GM12891 (cell line): ENCODE measurements around the gene GPR162.
A peak's percentile ranks its signal among the peaks of the same experiment; 100 is the strongest.

Source experiments
- DNase-seq: peaks from one replicate; pipeline ENCODE4 v3.0.0; 2011; ENCODE audit warnings: low spot score; ENCODE audit not compliant: insufficient read length
- FAIRE-seq: peaks from 2 replicates; lab custom pipeline; 2011; peaks lifted over from hg19 to GRCh38; lab: Jason Lieb, UNC
- PAX5 ChIP-seq: IDR thresholded peaks from 2 replicates; pipeline ENCODE4 v1.6.1; 2011; ENCODE audit warnings: low read length, moderate library complexity, mild to moderate bottlenecking; ENCODE audit not compliant: insufficient read depth, severe bottlenecking
- POLR2A ChIP-seq: IDR thresholded peaks from 2 replicates; pipeline ENCODE4 v1.6.1; 2011; ENCODE audit warnings: low read depth, low read length, control low read depth
- POLR2AphosphoS5 ChIP-seq: IDR thresholded peaks from 2 replicates; pipeline ENCODE4 v1.6.1; 2011; ENCODE audit warnings: low read depth, low read length, control low read depth
- POU2F2 ChIP-seq: IDR thresholded peaks from 2 replicates; pipeline ENCODE4 v1.6.1; 2011; ENCODE audit warnings: low read depth, mild to moderate bottlenecking, control low read depth, low read length, moderate library complexity
- SPI1 ChIP-seq: IDR thresholded peaks from 2 replicates; pipeline ENCODE4 v1.6.1; 2011; ENCODE audit warnings: low read depth, low read length, control low read depth
- TAF1 ChIP-seq: IDR thresholded peaks from 2 replicates; pipeline ENCODE4 v1.6.1; 2011; ENCODE audit warnings: low read depth, low read length, control low read depth

The GPR162 gene

DNA sequence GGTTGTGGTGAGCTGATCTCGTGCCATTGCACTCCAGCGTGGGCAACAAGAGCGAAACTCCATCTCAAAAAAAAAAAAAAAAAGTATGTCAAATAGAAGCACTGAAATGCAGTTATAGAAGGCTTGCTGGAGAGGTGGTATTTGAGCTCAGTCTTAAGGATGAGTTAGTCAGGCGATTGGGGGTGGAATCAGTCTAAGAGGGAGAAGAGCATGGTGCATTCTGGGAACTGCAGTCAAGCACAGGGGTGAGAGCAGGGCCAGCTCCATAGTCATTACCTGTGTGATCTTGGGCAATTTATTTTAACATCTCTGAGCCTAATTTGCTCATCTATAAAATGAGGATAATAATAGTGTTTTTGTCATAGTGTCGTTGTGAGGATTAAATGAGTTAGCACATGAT lies 13.3 kb downstream of the GPR162 start:
- DNase-seq, result no peak
- TF ChIP-seq PAX5 (no peak), POLR2AphosphoS5 (no peak), POLR2A (no peak), SPI1 (no peak), TAF1 (no peak), POU2F2 (no peak)
- FAIRE-seq, result no peak

DNA sequence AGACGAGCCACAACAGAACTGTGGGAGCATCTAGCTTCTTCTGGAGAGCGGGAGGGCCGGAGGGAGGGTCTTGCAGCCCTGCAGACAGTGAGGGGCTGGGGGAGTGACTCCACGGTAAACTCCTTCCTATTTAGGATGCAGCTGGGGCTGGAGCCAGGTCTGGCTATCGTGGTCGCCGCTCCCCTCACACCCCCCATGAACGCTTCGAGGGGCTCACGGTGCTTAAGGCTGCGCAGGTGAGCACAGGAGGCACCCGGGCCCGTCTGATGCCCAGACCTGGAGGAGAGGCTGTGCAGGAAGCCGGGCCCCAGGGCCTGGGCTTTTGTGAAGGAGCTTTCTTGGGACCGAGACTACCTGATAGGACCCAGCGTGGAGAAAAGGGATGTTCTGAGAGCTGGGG lies 15.2 kb downstream of the GPR162 start:
- TF ChIP-seq PAX5 (no peak), SPI1 (no peak), POLR2AphosphoS5 (no peak), TAF1 (no peak), POU2F2 (no peak), POLR2A (no peak)
- FAIRE-seq (no peak), DNase-seq (no peak)

DNA sequence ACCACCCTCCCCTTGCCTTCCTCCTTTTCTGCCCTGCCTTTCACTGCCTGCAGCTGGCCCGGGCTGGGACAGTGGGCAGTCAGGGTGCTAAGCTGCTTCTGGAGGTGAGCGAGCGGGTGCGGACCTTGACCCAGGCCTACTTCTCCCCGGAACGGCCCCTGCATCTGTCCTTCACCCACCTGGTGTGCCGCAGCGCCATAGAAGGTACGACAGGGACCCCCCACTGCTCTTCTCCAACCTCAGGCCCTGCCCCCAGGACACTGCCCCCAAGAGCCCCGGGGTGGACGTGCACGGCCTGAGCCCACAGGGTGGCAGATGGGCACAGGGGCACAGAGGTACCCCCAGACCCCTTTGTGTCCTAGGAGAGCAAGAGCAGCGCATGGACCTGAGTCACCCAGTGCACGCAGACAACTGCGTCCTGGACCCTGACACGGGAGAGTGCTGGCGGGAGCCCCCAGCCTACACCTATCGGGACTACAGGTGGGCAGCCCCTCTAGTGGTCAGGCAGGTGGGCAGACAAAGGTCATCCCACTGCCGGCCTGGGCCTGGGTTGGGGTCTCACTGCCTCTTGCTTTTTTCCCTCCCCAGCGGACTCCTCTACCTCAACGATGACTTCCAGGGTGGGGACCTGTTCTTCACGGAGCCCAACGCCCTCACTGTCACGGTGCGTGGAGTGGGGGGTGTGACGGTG lies 15.9 kb downstream of the GPR162 start:
- FAIRE-seq, result no peak
- DNase-seq, result no peak
- no peak for TF ChIP-seq POU2F2
- no peak for TF ChIP-seq SPI1
- TF ChIP-seq TAF1, result no peak
- no peak for TF ChIP-seq POLR2AphosphoS5
- no peak for TF ChIP-seq POLR2A
- TF ChIP-seq PAX5, result no peak

DNA sequence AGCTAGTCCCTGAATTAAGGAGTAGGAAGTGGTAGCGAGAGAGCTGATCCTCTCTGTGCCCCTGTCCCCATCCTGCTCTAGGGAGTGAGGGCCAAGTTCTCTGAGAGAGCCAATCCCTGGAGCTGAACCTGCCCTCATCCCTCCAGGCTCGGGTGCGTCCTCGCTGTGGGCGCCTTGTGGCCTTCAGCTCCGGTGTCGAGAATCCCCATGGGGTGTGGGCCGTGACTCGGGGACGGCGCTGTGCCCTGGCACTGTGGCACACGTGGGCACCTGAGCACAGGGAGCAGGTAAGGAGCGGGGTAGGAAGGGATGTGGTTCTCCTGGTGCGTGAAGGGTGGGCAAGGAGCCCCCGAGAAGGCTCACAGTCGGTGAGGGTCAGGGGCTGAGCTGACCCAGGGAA lies 17.2 kb downstream of the GPR162 start:
- FAIRE-seq (no peak), DNase-seq (no peak)
- no peak for TF ChIP-seq POLR2A

DNA sequence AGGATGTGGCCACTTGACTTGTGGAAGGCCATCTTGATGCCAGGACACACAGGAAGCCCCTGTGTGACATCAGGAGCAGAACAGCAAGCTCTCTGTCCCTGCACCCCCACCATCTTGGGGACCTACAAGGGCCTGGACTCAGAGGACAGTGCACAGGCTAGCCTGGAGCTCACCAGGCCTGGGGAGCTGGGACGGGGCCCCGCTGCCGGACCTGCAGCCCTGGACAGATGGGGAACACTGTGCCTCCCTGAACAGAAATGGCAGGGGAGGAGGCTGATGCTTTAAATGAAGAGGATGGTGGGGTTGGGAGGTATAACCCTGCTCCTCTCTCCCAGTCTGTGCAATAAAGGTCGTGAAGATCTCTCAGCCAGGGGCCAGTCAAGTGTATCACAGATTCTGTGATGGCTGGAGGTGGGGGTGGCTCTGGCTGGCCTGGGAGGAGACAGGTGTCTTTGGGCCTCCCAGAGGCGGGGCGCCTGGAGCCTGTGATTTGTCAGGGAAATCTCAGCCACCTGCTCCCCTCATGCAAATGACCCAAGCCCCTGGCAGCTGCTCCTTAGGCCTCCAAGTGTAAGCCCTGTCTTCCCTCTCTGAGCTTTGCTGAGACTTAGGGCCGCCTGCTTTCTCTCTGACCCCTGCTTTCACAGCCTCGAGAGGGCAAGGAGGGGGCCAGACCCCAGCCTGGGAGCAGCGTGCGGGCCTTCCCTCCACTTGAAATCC lies 18.0 kb downstream of the GPR162 start:
- FAIRE-seq, result peak; percentile 89
- DNase-seq, result peak; percentile 78
- TF ChIP-seq POLR2AphosphoS5 (no peak), POU2F2 (peak; percentile 50; the same call in 1 of the 2 replicates)

DNA sequence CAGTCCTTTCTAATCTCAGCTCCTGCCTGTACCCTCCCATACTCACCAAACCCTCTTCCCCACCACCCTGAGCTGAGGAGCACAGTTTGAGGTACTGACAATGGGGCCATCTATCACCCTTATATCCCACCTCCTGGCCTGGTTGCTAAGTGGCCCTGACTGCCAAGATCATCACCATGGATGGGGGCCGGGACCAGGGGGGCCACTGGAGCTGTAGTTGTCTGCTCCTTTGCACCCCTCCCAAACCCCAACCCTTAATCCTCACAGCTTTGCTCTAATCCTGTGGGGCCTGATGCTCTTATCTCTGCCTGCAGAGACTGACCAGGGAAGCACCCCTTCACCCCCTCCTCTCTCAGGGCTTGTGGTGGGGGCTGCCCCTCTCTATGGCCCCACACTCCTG lies 18.7 kb downstream of the GPR162 start:
- DNase-seq (no peak), FAIRE-seq (no peak)
- no peak for TF ChIP-seq POLR2A
- no peak for TF ChIP-seq POU2F2
- TF ChIP-seq PAX5, result no peak
- TF ChIP-seq SPI1, result no peak
- no peak for TF ChIP-seq TAF1
- no peak for TF ChIP-seq POLR2AphosphoS5

DNA sequence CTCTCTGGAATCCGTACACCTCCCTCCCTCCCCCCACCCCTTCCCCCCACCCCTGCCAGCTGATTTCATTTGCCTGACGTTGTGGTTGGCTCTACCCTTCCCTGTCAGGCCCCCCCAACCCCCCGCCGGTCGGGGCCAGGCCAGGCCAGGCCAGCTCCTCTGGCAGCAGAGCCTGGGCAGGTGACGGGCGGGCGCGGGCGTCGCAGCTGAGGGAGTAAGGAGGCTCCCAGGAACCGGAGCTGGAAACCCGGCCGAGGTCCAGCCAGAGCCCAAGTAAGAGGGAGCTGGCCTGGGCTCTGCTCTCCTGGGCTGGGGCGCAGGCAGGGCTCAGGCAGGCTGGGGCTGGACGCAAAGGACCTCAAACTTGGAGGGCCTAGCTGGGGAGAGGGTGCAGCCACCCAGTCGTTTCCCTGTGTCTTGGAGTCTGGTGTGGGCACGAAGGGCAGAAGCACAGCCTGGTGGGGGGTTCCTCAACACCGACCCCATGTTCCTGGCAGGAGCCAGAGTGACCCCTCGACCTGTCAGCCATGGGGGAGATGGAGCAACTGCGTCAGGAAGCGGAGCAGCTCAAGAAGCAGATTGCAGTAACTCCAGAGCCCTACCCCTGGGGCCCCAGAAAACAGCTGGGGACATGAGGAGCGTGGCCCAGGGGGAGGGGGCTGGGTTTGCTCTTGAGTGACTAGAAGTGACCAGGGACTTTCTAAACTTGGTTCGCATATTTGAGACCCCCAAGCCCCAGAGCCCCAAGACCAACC lies 19.3 kb downstream of the GPR162 start, which contains the start of gene GNB3:
Gene GNB3 (plus strand): TSS at position 165 of the 755 bp plus-strand sequence. CDS start 363 bp downstream, at position 528.
- DNase-seq (no peak), FAIRE-seq (no peak)
- TF ChIP-seq POU2F2, result no peak
- no peak for TF ChIP-seq TAF1
- TF ChIP-seq PAX5, result no peak
- no peak for TF ChIP-seq POLR2AphosphoS5
- TF ChIP-seq SPI1, result no peak
- no peak for TF ChIP-seq POLR2A

DNA sequence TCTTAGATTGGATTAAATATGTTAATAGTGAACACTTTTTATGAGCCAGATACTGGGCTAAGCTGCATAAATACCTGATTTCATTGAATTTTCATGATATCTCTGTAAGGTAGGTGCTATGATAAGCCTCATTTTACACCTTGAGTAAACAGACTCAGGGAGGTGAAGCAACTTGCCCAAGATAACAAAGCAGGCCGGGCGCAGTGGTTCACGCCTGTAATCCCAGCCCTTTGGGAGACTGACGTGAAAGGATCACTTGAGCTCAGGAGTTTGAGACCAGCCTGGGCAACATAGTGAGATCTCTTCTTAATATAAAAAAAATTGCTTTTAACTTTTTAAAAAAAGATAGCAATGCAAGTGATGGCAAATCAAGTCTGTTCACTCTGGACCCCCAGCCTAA lies 20.5 kb downstream of the GPR162 start:
- no peak for TF ChIP-seq PAX5
- TF ChIP-seq POLR2A, result no peak
- no peak for TF ChIP-seq POU2F2
- no peak for TF ChIP-seq TAF1
- no peak for TF ChIP-seq SPI1
- no peak for TF ChIP-seq POLR2AphosphoS5
- no peak for DNase-seq
- FAIRE-seq, result no peak

DNA sequence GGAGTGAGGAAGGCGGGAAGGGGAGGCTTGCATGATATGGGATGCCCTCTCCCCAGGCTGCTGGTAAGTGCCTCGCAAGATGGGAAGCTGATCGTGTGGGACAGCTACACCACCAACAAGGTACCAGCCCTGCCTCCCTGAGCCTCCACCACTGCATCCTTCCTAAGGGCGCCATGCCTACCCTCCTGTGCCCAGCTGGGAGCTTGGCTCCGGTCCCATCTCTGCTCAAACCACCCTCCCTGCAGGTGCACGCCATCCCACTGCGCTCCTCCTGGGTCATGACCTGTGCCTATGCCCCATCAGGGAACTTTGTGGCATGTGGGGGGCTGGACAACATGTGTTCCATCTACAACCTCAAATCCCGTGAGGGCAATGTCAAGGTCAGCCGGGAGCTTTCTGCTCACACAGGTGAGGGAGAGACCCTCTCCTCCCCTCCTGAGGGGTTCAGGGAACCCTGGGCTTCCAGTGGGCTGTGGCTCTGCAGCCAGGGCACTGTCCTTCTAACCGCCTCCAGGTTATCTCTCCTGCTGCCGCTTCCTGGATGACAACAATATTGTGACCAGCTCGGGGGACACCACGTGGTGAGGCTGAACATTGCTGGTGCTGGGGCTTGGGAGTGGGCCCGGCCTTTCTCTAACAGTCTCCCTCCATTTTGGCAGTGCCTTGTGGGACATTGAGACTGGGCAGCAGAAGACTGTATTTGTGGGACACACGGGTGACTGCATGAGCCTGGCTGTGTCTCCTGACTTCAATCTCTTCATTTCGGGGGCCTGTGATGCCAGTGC lies 21.7 kb downstream of the GPR162 start:
- DNase-seq (no peak), FAIRE-seq (no peak)
- TF ChIP-seq POU2F2 (no peak), POLR2AphosphoS5 (no peak), SPI1 (no peak), PAX5 (no peak), TAF1 (no peak), POLR2A (no peak)
